ENCODE data around the gene SPPL2B. TPM values are rescaled to one million over a fixed set of nuclear protein-coding genes. Genes with fewer than 3 reads are reported as not detected.
"Not testable (repeated sequence)": the region's sequence is repeated elsewhere in the genome, so short reads cannot be mapped to it uniquely, and the experiment has no call there.

The SPPL2B gene
- total RNA-seq, 1 experiment from 2014 or later: 56.0 TPM

GRCh38 chr19:2394442-2395292 is 66.2 kb downstream of the SPPL2B start:
- H3K4me1 Mint-ChIP-seq (ENCODE audit: low read depth, unreplicated experiment): peaks cover 8% of the 10 kb centered on the region
- no peaks in the 10 kb centered on the region for H3K9me3 Mint-ChIP-seq (ENCODE audit: low read depth, unreplicated experiment)
- DNase-seq: no peak
- BruUV-seq (replicated peaks): no TSS peak
- CTCF ChIA-PET: no interaction called here
- no peak overlapping the region for H3K27ac Mint-ChIP-seq (ENCODE audit: unreplicated experiment)
- intact Hi-C loops (cut with micrococcal nuclease; ENCODE audit: unreplicated experiment): loop anchor here (5.0 kb wide), 1 partner anchor 237 kb away; no protein-coding TSS in a partner anchor
- TF ChIP-seq CTCF (IDR thresholded peaks at IDR 0.05; ENCODE audit: unreplicated experiment): no peak
- H3K4me3 Mint-ChIP-seq (ENCODE audit: low read depth, unreplicated experiment): no peak overlapping the region
- H3K27me3 Mint-ChIP-seq (ENCODE audit: unreplicated experiment): peaks cover 11% of the 10 kb centered on the region
- no peaks in the 10 kb centered on the region for H3K36me3 Mint-ChIP-seq (ENCODE audit: insufficient read depth, unreplicated experiment)

DNA sequence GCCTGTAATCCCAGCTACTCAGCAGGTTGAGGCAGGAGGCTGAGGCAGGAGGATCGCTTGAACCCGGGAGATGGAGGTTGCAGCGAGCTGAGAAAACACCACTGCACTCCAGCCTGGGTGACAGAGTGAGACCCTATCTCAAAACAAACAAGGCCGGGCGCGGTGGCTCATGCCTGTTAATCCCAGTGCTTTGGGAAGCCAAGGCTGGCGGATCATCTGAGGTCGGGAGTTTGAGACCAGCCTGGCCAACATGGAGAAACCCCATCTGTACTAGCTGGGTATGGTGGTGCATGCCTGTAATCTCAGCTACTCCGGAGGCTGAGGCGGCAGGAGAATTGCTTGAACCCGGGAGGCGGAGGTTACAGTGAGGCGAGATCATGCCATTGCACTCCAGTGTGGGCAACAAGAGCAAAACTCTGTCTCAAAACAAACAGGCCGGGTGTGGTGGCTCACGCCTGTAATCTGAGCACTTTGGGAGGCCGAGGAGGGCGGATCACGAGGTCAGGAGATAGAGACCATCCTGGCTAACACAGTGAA is 66.9 kb downstream of the SPPL2B start:
- H3K36me3 Mint-ChIP-seq (ENCODE audit: insufficient read depth, unreplicated experiment); H3K9me3 Mint-ChIP-seq (ENCODE audit: low read depth, unreplicated experiment); H3K27ac Mint-ChIP-seq (ENCODE audit: unreplicated experiment); H3K4me1 Mint-ChIP-seq (ENCODE audit: low read depth, unreplicated experiment); intact Hi-C loops (cut with micrococcal nuclease; ENCODE audit: unreplicated experiment); CTCF ChIA-PET; DNase-seq; H3K4me3 Mint-ChIP-seq (ENCODE audit: low read depth, unreplicated experiment); BruUV-seq (replicated peaks): not testable (repeated sequence)
- H3K27me3 Mint-ChIP-seq (ENCODE audit: unreplicated experiment): peaks cover 11% of the 10 kb centered on the region

- H3K36me3 Mint-ChIP-seq (ENCODE audit: insufficient read depth, unreplicated experiment); H3K27ac Mint-ChIP-seq (ENCODE audit: unreplicated experiment); BruUV-seq (replicated peaks); intact Hi-C loops (cut with micrococcal nuclease; ENCODE audit: unreplicated experiment); H3K4me3 Mint-ChIP-seq (ENCODE audit: low read depth, unreplicated experiment); DNase-seq; H3K9me3 Mint-ChIP-seq (ENCODE audit: low read depth, unreplicated experiment); H3K4me1 Mint-ChIP-seq (ENCODE audit: low read depth, unreplicated experiment); H3K27me3 Mint-ChIP-seq (ENCODE audit: unreplicated experiment): not testable (repeated sequence)
- CTCF ChIA-PET: interaction anchor here (0.6 kb wide), 1 partner anchor 540 kb away, joined by 6 read pairs; no protein-coding TSS in a partner anchor
Measured at GRCh38 chr19:2397173-2397572, 68.7 kb downstream of the SPPL2B start.

DNA sequence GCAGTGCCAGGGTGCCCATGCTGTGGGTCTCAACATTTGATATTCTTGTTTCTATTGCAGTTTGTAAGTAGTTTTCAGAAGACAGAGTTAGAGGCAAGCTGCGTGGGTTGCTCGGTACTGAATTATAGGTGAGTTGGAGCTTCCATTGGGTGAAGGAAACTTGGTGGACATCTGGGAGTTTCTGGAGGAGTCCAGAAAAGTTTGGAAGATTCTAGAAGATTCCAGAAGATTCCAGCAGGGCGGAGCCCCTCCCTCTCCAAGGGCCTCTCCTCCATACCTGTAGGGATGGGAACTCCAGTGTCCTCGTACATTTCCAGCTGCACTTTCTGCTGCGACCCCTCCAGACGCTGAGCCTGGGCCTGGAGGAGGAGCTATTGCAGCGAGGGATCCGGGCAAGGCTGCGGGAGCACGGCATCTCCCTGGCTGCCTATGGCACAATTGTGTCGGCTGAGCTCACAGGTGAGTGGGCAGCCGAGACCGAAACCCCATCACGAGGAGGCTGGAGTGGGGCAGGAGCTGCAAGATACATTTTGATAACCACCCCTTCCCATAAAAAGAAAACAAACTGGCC is 70.3 kb downstream of the SPPL2B start:
- H3K27ac Mint-ChIP-seq (ENCODE audit: unreplicated experiment): no peak overlapping the region
- BruUV-seq (replicated peaks): no TSS peak
- no peak for DNase-seq
- no peak overlapping the region for H3K4me3 Mint-ChIP-seq (ENCODE audit: low read depth, unreplicated experiment)
- H3K9me3 Mint-ChIP-seq (ENCODE audit: low read depth, unreplicated experiment): peaks cover 3% of the 10 kb centered on the region
- no peak for TF ChIP-seq CTCF (IDR thresholded peaks at IDR 0.05; ENCODE audit: unreplicated experiment)
- intact Hi-C loops (cut with micrococcal nuclease; ENCODE audit: unreplicated experiment): no loop called here
- CTCF ChIA-PET: no interaction called here
- peaks cover 7% of the 10 kb centered on the region for H3K4me1 Mint-ChIP-seq (ENCODE audit: low read depth, unreplicated experiment)
- H3K27me3 Mint-ChIP-seq (ENCODE audit: unreplicated experiment): no peaks in the 10 kb centered on the region
- H3K36me3 Mint-ChIP-seq (ENCODE audit: insufficient read depth, unreplicated experiment): no peaks in the 10 kb centered on the region

DNA sequence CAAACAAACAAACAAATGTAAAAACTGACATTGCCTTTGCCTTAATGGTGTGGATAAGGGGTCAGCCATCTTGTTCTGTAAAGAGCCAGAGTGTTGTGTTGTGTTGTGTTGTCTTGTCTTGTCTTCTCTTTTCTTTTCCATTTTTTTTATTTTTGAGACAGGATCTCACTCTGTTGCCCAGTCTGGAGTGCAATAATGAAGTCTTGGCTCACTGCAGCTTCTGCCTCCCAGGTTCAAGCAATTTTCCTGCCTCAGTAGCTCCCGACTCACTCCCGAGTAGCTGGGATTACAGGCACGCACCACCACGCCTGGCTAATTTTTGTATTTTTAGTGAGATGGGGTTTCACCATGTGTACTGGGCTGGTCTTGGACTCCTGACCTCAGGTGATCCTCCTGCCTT is 71.1 kb downstream of the SPPL2B start:
- no TSS peak for BruUV-seq (replicated peaks)
- intact Hi-C loops (cut with micrococcal nuclease; ENCODE audit: unreplicated experiment): no loop called here
- Mint-ChIP-seq H3K36me3 (ENCODE audit: insufficient read depth, unreplicated experiment) (no peaks in the 10 kb centered on the region), H3K27me3 (ENCODE audit: unreplicated experiment) (no peaks in the 10 kb centered on the region), H3K4me3 (ENCODE audit: low read depth, unreplicated experiment) (no peak overlapping the region), H3K4me1 (ENCODE audit: low read depth, unreplicated experiment) (peaks cover 7% of the 10 kb centered on the region), H3K9me3 (ENCODE audit: low read depth, unreplicated experiment) (peaks cover 5% of the 10 kb centered on the region), H3K27ac (ENCODE audit: unreplicated experiment) (no peak overlapping the region)
- TF ChIP-seq CTCF (IDR thresholded peaks at IDR 0.05; ENCODE audit: unreplicated experiment): no peak
- no peak for DNase-seq
- CTCF ChIA-PET: no interaction called here

Other genes starting within 250 kb of the SPPL2B start
- 13.7 and 15.8 TPM in 2 replicates for gene MOB3A, start 232.4 kb upstream of the SPPL2B start, total RNA-seq (2022)
- 2.7 and 2.8 TPM in 2 replicates for gene IZUMO4, start 231.8 kb upstream of the SPPL2B start, total RNA-seq (2022)
- 107 and 108 TPM in 2 replicates for gene AP3D1, start 177.1 kb upstream of the SPPL2B start, total RNA-seq (2022)
- gene DOT1L, start 164.8 kb upstream of the SPPL2B start, total RNA-seq (2022): 39.3 and 42.9 TPM in 2 replicates
- gene PLEKHJ1, start 92.4 kb upstream of the SPPL2B start, total RNA-seq (2022): 38.7 and 43.5 TPM in 2 replicates
- 83.0 and 83.6 TPM in 2 replicates for gene SF3A2, start 91.9 kb upstream of the SPPL2B start, total RNA-seq (2022)
- gene AMH, start 79.4 kb upstream of the SPPL2B start, total RNA-seq (2022): 3.7 and 5.0 TPM in 2 replicates
- gene JSRP1, start 72.3 kb upstream of the SPPL2B start, total RNA-seq (2022): 0.73 TPM in 1 of 2 replicates, not detected in the other
- not detected in 2 replicates for gene PEAK3, start 46.5 kb upstream of the SPPL2B start, total RNA-seq (2022)
- not detected in 2 replicates for gene LINGO3, start 20.5 kb upstream of the SPPL2B start, total RNA-seq (2022)
- gene LSM7, start 98 bp upstream of the SPPL2B start, total RNA-seq (2022): 71.5 and 93.0 TPM in 2 replicates
- gene TMPRSS9, start 31.6 kb downstream of the SPPL2B start, total RNA-seq (2022): not detected in 2 replicates
- gene TIMM13, start 98.9 kb downstream of the SPPL2B start, total RNA-seq (2022): 75.8 and 81.8 TPM in 2 replicates
- gene LMNB2, start 128.3 kb downstream of the SPPL2B start, total RNA-seq (2022): 88.0 and 109 TPM in 2 replicates
- gene GADD45B, start 147.4 kb downstream of the SPPL2B start, total RNA-seq (2022): 26.3 and 36.5 TPM in 2 replicates